Heart left ventricle (tissue), 16 donors: ENCODE measurements around the gene DUSP22. TPM values are rescaled to one million over a fixed set of nuclear protein-coding genes. Genes with fewer than 3 reads are reported as not detected.

ENCODE experiments used
- ATAC-seq, 4 donors: fragments of 200-7000 bp; cut with Tn5 transposase; one replicate each; pipeline ENCODE4 v1.9.1; 2020 to 2022; ENCODE audit warnings: moderate library complexity in 4 of 4, mild to moderate bottlenecking in 3 of 4, moderate number of reproducible peaks in 1 of 4
- DNase-seq, 5 donors: peaks; one replicate each; pipeline ENCODE4 v3.0.0-alpha.2; 2020
- H3K27ac ChIP-seq, 12 donors: fragments of 200-600 bp; sonication (generic) in 4 of 12; one replicate each; pipeline versions ENCODE4 v1.5.0 to v1.8.0; 2016 to 2022; ENCODE audit warnings: mild to moderate bottlenecking in 2 of 12
- H3K27me3 ChIP-seq, 9 donors: fragments of 200-600 bp; sonication (generic) in 2 of 9; one replicate each; pipeline versions ENCODE4 v1.5.1 to v1.8.0; 2016 to 2022; ENCODE audit warnings: mild to moderate bottlenecking in 3 of 9
- H3K36me3 ChIP-seq, 9 donors: fragments of 200-600 bp; sonication (generic) in 2 of 9; one replicate each; pipeline versions ENCODE4 v1.5.0 to v1.8.0; 2018 to 2022; ENCODE audit warnings: mild to moderate bottlenecking in 2 of 9
- H3K4me1 ChIP-seq, 12 donors: fragments of 200-600 bp; sonication (generic) in 4 of 12; one replicate each; pipeline versions ENCODE4 v1.5.0 to v1.8.0; 2016 to 2022; ENCODE audit warnings: mild to moderate bottlenecking in 3 of 12
- H3K4me3 ChIP-seq, 12 donors: fragments of 200-600 bp; sonication (generic) in 4 of 12; one replicate each; pipeline versions ENCODE4 v1.5.0 to v1.8.0; 2017 to 2022; ENCODE audit warnings: mild to moderate bottlenecking in 9 of 12, moderate library complexity in 4 of 12
- H3K9me3 ChIP-seq, 12 donors: fragments of 200-600 bp; sonication (generic) in 4 of 12; one replicate each; pipeline versions ENCODE4 v1.5.0 to v1.8.0; 2016 to 2022; ENCODE audit warnings: mild to moderate bottlenecking in 1 of 12
- CTCF ChIP-seq, 12 donors: fragments of 200-600 bp; sonication (generic) in 4 of 12; IDR thresholded peaks; one replicate each; pipeline versions ENCODE4 v1.5.0 to v1.8.0; 2018 to 2022; ENCODE audit warnings: antibody characterized with exemption in 12 of 12, mild to moderate bottlenecking in 5 of 12
- POLR2A ChIP-seq, 2 donors: fragments of 450-650 bp; IDR thresholded peaks; one replicate each; pipeline ENCODE4 v1.6.1; 2017; ENCODE audit warnings: antibody characterized with exemption in 2 of 2, mild to moderate bottlenecking in 2 of 2, moderate library complexity in 2 of 2
- WGBS, 4 donors: extraction: QIAGEN DNeasy Blood & Tissue Kit in 2 of 4; methylation state at CpG; one replicate each; pipeline versions ENCODE4 v1.1.5 to v1.1.7; 2013 to 2018; 5-methylcytosine and 5-hydroxymethylcytosine counted together
- intact Hi-C, 10 donors: fragments of 100-400 bp; cut with DNase I; formaldehyde crosslinking; loops; one replicate each; pipeline versions ENCODE4 v1.11.1 to v1.14.2; 2022
- polyA plus RNA-seq, 2 donors: library from polyadenylated mRNA; stranded (reverse); fragments of 200-250 nt; gene quantifications; one replicate each; pipeline ENCODE4 v1.2.3, GENCODE V29; 2013
- total RNA-seq, 9 donors: library from RNA; depleted of rRNA in 2 of 9; stranded (reverse); fragments of >200 nt in 2 of 9; fragmentation: NEBNext Ultra II Directional in 3 of 9; extraction: Animal tissue kit (Norgen Biotek cat#: 25700) in 3 of 9; gene quantifications; one replicate each; pipeline versions ENCODE4 v1.1.0 to v1.2.4, GENCODE V29; 2016 to 2023
- donor health status: ischemic (EF 13 %, LVEDD 7.1; RV severe dilation, severe dysfunction).
- donor health status: healthy with polysubstance abuse.
- donor health status: DM: no; HTN: yes; CAD: no.
- donor health status: DM: no; HTN: no; CAD: no.
- donor health status: ischemic (EF 25% LVEDD 6.9; RV normal size, moderate dysfunction).
- donor health status: ischemic (EF 25% LVEDD 5.7; RV mildly dilated, moderate dysfunction).
- donor health status: healthy.
- donor health status: DM: yes; HTN: yes; CAD: no.
- donor health status: ischemic (EF 35%, LVEDD 5.7; RV mildly dilated, moderate dysfunction).
- donor health status: nonischemic (EF 11% LVEDD 7.7; RV severe dilation, severe dysfunction).
- donor health status: DM: yes; HTN: yes; CAD: no.
- donor health status: PGD.
- donor health status: ischemic (EF 29% LVEDD 5.4; RV normal size, mild dysfunction).
- donor health status: nonischemic (EF 23%, LVEDD 6.1; RV moderate dilation, normal function).

The DUSP22 gene
- total and polyA plus RNA-seq, 11 donors = 33.4 to 79.9 (median 48.2) TPM

GRCh38 chr6:250676-251075 lies 41.6 kb upstream of the DUSP22 start:
- no peak overlapping the region for H3K27ac ChIP-seq
- no peaks in the 10 kb centered on the region for H3K36me3 ChIP-seq
- intact Hi-C loops = no loop called here
- peaks cover 0 to 19% (median 0%) of the 10 kb centered on the region in 9 donors for H3K27me3 ChIP-seq
- no peaks in the 10 kb centered on the region for H3K9me3 ChIP-seq
- ATAC-seq = no peak
- H3K4me1 ChIP-seq = peaks cover 0 to 39% (median 0%) of the 10 kb centered on the region in 12 donors
- TF ChIP-seq POLR2A (IDR thresholded peaks at IDR 0.05) (no peak), CTCF (IDR thresholded peaks at IDR 0.05) (no peak)
- H3K4me3 ChIP-seq = no peak overlapping the region
- no peak for DNase-seq

- Histone ChIP-seq H3K4me1 (peaks cover 0 to 51% (median 0%) of the 10 kb centered on the region in 12 donors), H3K4me3 (no peak overlapping the region), H3K36me3 (no peaks in the 10 kb centered on the region), H3K27me3 (peaks cover 0 to 19% (median 0%) of the 10 kb centered on the region in 9 donors), H3K27ac (no peak overlapping the region), H3K9me3 (no peaks in the 10 kb centered on the region)
- ATAC-seq (no peak), DNase-seq (no peak)
- TF ChIP-seq CTCF (IDR thresholded peaks at IDR 0.05) = no peak
- TF ChIP-seq POLR2A (IDR thresholded peaks at IDR 0.05) = no peak
- 73 to 81% (median 79%) methylated on average over 2 of the region's 2 CpGs for WGBS, 4 donors
- intact Hi-C loops = no loop called here
Measured at GRCh38 chr6:251920-252319, 40.4 kb upstream of the DUSP22 start.

GRCh38 chr6:252775-253535 lies 39.3 kb upstream of the DUSP22 start:
- Histone ChIP-seq H3K4me1 (peaks cover 0 to 57% (median 0%) of the 10 kb centered on the region in 12 donors), H3K27ac (peak overlapping the region in 1 of 12 donors; percentile 7), H3K36me3 (no peaks in the 10 kb centered on the region), H3K4me3 (no peak overlapping the region), H3K9me3 (no peaks in the 10 kb centered on the region), H3K27me3 (peaks cover 0 to 19% (median 0%) of the 10 kb centered on the region in 9 donors)
- ATAC-seq (no peak), DNase-seq (no peak)
- 67 to 74% (median 73%) methylated on average over 8 of the region's 8 CpGs for WGBS, 4 donors
- TF ChIP-seq CTCF (IDR thresholded peaks at IDR 0.05) (no peak), POLR2A (IDR thresholded peaks at IDR 0.05) (no peak)
- intact Hi-C loops = no loop called here

- intact Hi-C loops = no loop called here
- Histone ChIP-seq H3K27ac (no peak overlapping the region), H3K27me3 (peaks cover 0 to 19% (median 0%) of the 10 kb centered on the region in 9 donors), H3K4me3 (no peak overlapping the region), H3K4me1 (peaks cover 0 to 55% (median 0%) of the 10 kb centered on the region in 12 donors), H3K9me3 (peaks cover 0 to 4% (median 0%) of the 10 kb centered on the region in 12 donors), H3K36me3 (no peaks in the 10 kb centered on the region)
- TF ChIP-seq CTCF (IDR thresholded peaks at IDR 0.05) (no peak), POLR2A (IDR thresholded peaks at IDR 0.05) (no peak)
- no peak for ATAC-seq
- DNase-seq = no peak
- WGBS, 4 donors = 78 to 84% (median 79%) methylated on average over 8 of the region's 8 CpGs
Measured at GRCh38 chr6:254016-254415, 38.3 kb upstream of the DUSP22 start.
